Frontal cortex (tissue), 4 donors: ENCODE results near the gene GJC3. TPM values are rescaled to one million over a fixed set of nuclear protein-coding genes. Genes with fewer than 3 reads are reported as not detected.
A peak's percentile ranks its signal among the peaks of the same experiment; 100 is the strongest.
"Not testable (repeated sequence)": the region's sequence is repeated elsewhere in the genome, so short reads cannot be mapped to it uniquely, and the experiment has no call there.

ENCODE experiments used
- DNase-seq, 2 donors: peaks; one replicate each; pipeline ENCODE4 v3.0.0; 2012; ENCODE audit warnings: low spot score in 2 of 2
- FAIRE-seq: peaks from 2 replicates; lab custom pipeline; 2012; peaks lifted over from hg19 to GRCh38; lab: Jason Lieb, UNC
- total RNA-seq: library from RNA; depleted of rRNA; stranded (reverse); fragments of >200 nt; gene quantifications from one replicate; pipeline ENCODE4 v1.2.3, GENCODE V29; 2014
- donor health status: control.
- donor health status: control.
- donor health status: control.

Gene GJC3
- total RNA-seq, 1 donor from 2014 or later, result 0.41 TPM

DNA sequence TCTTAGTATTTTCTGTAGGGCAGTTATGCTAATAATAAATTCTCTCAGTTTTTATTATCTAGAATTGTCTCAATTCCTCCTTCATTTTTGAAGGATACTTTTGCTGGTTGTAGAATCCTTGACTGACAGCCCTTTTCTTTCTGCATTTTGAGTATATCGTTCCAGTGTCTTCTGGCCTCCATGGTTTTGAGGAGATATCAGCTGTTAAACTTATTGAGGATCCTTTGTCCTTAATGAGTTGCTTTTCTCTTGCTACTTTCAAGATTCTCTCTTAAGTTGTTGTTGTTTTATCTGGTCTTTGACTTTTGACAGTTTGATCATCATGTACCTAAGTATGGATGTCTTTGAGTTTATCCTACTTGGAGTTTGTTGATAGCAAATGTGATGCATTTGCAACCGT is 8.9 kb upstream of the GJC3 start:
- DNase-seq (no peak), FAIRE-seq (no peak)

DNA sequence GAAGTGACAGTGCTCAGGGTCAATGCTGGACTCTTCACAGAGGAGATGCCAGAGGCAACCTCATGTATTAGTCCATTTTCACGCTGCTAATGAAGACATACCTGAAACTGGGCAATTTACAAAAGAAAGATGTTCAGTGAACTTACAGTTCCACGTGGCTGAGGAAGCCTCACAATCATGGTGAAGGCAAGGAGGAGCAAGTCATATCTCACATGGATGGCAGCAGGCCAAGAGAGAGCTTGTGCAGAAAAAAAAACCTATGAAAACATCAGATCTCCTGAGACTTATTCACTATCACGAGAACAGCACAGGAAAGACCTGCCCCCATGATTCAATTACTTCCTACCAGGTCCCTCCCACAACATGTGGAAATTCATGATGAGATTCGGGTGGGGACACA is 5.6 kb upstream of the GJC3 start:
- FAIRE-seq, result not testable (repeated sequence)

DNA sequence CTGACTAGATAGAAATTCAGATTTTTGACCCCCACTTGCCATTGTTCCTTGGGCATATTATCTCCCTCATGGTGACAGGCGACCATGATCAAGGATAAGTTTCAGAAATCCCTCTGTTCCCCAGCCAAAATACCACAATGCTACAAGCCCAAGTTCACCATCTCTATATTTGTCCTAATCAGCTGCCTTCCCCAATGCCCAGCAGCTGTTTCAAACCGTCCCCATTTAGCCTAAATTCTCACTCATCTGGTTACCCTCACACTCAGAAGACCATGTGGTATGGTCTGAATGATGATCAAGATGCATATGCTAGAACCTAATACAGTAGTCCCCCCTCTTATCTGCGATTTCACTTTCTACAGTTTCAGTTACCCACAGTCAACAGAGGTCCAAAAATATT is 956 bp upstream of the GJC3 start:
- no peak for DNase-seq
- FAIRE-seq, result no peak

More for the DNA sequence above, 5.6 kb upstream of the GJC3 start:
- DNase-seq, result not testable (repeated sequence)

DNA sequence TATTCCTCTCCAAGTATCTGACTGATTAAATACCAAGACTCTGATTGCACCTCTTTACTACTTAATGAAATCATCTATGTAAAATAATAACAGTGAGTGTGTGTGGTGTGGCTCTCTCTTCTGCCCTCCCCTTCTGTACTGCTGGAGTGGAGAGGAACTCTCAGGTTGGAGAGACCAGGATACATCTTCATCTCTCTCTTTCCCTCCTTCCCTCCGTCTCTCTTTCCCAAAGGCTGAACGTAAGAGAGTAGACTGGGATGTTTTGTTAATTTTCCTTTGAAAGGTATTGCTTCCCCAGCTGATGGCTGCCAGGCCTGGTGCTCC is 272 bp upstream of the GJC3 start:
- DNase-seq (no peak), FAIRE-seq (no peak)

DNA sequence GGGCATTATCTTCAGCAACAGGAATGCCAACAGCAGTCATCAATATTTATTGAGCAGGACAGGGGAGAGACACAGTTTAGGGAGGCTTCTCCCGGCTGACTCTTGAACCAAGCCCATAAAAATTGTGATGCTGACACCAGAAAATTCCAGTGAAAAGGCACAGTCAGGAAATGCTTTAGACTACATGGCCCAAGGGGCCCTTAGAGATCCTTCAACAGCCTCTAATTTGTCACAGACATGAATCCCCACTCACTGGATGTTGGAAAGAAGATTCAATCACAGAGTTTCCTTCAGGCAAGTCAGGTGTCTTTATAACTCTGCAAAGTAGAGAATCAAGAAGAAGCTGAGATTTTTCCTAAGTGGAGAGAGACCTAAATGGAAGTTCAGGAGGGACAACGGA is 1.2 kb downstream of the GJC3 start:
- no peak for DNase-seq
- no peak for FAIRE-seq

DNA sequence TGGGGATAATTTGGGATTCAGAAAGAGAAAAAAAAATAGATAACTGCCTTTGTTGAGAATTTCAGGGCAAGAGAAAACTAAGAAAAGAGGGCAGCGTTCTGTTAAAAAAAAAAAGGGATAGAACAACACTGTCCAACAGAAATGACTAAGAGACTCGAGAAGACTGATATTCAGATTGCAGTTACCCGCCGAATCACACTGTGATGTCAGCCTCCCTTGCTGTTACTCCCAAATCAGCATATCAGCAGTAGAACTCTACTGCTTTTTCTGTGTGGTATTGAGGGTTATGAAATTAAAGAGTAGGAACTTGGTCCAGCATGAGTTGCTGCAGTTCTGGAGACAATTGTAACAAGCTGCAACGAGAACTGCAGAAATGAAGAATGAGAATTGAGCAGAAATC is 1.9 kb downstream of the GJC3 start:
- FAIRE-seq, result no peak
- no peak for DNase-seq

DNA sequence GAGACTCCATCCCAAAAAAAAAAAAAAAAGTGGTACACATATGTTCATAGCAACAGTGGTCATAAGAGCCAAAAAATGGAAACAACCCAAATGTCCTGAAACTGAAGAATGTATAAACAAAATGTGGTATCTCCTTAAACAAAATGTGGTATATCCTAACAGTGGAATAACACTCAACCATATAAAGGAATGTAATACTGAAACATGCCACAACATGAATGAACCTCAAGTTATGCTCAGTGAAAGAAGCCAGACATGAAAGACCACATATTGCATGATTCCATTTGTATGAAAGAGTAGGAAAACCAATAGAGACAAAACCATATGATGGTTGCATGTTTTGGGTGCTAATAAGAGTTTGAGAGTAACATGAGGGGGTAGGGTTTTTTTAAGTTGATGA is 3.1 kb downstream of the GJC3 start:
- DNase-seq (no peak), FAIRE-seq (no peak)

DNA sequence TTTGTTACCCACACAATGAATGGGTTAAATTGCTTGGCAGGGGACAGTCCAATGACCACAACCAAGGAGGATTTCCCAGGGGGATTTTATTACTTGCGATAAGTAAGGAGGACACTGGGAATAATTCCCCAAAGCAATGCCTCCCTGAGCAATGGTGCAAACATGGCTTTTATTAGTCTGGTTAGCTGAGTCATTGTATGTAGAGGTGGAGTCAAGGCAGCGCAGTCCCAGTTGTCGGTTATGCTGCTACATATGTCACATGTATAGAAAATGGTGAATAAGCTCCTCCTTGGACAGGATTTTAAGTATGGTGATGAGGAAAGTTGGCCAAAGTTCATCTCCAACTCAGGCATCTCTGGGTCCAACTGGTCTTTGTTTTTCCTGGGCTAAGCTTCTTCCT is 6.2 kb downstream of the GJC3 start:
- DNase-seq (no peak), FAIRE-seq (no peak)

DNA sequence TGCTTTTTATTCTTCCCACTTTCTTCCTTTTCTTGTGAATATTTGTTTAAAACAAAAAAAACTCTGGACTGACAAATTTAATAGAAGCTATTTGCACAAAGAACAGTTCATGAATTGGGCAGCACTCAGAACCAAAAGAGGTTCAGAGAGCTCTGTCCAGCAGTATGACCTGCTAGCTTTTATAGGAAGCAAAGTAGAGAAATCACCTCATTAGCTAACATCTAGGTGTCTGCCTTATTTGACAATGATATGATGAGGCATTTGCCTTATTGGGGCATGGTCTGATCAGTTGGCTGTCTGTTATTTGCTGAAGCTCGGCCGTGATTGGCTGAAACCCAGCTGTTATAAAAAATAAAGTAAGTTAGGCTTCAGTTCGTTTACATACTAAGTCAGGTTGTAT is 9.3 kb downstream of the GJC3 start:
- no peak for FAIRE-seq
- no peak for DNase-seq

DNA sequence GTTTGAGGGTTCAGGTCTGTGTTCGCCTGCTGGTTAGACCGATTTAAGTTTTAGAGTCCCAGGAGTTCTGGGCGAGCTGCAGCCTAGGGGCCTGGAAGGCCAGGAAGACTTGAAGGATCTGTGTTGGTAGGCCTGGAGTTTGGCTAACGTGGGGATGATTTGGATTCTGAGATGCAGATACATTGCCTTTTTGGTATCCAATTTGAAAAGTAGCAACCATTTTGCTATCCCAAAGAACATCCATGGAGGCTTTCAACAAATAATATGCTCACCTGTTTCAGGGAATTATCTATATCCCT is 9.7 kb downstream of the GJC3 start:
- DNase-seq, result no peak
- FAIRE-seq, result no peak

DNA sequence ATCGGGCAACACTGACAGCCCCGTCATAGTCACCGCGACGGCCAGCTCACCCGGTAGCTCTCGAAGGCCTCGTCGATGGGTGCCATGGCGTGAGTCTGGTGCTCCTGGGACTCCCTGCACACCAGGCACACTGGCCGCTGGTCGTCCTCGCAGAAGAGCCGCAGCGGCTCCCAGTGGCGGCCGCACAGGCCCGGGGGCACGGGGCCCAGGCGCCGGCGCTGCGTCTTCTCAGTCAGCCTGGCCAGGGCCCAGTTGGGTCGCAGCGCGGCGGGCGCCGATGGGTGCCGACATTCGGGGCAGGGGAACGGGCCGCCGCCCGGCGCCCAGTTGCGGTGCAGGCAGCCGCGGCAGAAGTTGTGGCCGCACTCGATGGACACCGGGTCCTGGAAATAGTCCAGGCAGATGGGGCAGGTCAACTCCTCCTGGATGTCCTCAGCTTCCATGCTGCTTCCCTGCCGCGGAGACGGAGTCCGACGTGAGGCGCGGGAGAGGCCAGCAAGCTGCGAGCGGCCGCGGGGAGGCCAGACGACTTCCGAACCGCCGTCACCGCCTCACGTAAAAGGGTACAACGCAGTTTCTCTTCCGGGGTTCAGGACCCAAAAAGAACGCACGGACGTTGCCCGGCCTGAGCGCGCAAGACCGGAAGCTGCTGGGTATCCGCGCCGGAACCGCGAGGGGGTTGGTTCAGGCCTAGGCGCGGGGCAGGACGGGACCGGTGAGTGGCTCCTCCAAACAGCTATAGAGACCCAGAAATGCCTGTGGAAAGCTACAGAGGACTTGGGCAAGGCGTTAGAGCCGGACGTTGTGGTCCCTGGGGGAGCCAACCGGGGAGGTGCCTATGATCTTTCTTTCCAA is 10.2 kb downstream of the GJC3 start, which contains the start of gene TRIM4:
TRIM4 (minus strand) TSS at position 572 of the 855 bp plus-strand sequence; CDS start at position 443, 129 bp downstream.
- DNase-seq (peak; percentile 88 to 90), FAIRE-seq (no peak)

DNA sequence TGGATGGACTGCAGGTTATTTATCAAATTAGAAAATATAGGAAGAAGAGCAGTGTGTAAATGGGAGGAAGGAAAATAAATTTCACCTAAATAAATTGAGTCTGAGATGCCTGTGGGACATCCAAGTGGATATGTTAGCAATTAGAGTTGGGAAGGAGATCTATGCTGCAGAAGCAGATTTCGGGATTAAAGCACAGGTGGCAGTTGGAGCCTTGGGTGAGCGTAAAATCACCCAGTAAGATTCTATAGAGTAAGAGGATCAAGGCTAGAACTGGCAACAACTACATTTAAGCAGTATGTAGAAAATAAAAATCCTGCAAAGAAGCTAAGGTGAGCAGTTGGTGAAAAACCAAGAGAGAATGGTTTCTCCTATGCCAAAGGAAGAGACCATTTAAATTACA is 18.4 kb downstream of the GJC3 start:
- DNase-seq (no peak), FAIRE-seq (no peak)

DNA sequence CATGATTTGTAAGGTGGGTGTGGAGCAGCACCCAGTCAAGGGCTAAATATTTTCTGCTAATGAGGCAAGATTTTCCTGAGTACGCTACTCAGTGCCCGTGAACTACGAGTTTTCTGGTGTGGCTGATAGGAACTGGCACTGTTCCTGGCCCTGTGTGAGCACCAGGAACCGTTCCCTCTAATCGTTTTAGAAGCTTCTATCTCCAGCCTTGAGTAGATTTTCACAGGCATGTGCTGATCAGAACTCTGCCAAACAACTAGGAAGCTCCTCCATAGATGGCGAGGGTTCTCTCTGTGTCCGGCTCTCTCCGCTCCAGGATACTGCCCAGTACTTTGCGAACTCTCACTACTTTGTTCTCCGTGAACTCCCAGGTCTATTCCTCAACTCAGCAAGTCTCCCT is 27.8 kb downstream of the GJC3 start:
- DNase-seq (no peak), FAIRE-seq (no peak)

DNA sequence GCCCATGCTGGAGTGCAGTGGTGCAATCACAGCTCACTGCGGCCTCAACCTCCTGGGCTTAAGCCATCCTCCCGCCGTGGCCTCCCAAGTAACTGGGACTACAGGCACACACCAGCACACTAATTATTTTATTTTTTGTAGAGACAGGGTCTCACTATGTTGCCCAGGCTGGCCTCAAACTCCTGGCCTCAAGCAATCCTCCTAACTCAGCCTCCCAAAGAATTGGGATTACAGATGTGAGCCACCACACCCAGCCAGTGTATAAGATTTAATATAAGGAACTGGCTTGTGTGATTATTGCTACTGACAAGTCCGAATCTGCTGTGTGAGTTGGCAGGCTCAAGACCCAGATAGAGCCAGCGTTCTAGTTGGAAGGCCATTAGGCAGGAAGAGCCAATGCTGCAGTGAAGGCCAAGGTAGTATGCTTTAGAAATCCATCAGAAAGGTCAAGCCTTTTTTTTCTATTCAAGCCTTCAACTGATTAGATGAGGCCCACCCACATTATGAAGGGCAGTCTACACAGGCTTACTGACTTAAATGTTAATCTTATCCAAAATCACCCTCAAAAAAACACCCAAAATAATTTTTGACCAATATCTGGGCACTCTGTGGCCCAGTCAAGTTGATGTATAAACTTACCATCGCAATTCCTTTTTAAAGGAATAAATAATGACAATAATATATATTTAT is 29.4 kb downstream of the GJC3 start:
- FAIRE-seq, result no peak

DNA sequence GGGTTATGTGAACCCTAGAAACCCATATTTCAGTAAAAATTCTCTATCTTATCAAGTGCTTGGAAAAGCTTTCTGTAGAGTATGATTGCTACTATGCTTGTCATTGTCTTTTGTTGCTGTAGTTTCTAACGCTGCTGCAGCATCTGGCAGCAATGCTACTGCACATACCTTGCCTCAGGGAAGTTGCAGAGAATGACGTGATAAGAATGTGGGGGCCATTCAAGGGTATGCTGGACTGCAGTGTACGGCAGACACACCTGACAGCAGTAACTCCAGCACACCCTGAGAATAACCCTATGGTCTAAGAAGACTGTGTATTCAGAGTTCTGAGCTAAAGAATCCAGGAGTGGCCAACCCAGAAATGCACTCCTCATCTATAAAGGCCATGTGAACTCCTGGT is 30.6 kb downstream of the GJC3 start:
- DNase-seq (no peak), FAIRE-seq (no peak)

More for the DNA sequence above, 29.4 kb downstream of the GJC3 start:
- DNase-seq, result no peak

DNA sequence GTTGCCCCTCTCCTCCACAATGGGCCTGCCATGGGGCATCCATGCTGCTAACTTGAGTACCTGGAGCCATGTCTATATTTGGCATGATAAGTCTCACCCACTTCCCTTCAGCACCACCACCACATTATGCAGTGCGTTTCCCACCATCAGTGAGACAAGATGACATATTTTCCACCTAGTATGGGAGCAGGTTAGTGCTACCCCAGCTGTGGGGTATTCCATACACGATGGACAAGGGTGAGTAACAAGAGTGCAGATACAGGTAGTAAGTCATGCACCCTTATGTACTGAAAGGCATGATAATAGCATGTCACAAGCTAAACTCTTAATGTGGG is 31.4 kb downstream of the GJC3 start:
- DNase-seq (no peak), FAIRE-seq (no peak)

DNA sequence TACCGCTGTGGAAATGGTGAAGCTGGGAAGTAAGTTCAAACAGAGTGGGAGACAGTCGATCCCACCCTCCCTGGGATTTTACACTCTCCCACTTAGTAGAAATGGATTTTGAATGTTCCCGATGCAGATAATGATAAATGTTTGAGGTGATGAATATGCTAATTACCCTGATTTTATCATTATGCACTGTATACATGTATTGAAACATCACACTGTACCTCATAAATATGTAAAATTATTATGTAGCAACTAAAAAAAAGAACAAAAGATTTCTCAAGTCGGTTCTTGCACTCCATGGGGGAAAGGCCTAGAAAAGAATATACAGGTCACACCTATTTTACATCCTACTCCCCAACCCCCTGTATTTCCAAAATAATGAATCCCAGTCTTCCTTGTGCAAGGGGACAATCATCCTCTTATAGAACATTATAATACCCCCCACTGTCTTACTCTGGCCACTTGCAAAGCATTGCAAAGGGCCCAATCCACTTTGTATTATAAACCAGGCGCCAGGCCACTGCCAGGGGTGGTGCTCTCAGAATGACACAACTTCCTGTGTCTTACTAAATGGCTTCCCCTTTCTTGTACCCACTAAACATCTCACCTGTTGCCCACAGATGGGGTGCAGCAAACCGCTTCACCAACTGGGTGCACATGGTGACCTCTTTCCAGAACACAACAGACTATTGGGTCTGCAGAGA is 31.9 kb downstream of the GJC3 start:
- DNase-seq, result no peak
- FAIRE-seq, result no peak

DNA sequence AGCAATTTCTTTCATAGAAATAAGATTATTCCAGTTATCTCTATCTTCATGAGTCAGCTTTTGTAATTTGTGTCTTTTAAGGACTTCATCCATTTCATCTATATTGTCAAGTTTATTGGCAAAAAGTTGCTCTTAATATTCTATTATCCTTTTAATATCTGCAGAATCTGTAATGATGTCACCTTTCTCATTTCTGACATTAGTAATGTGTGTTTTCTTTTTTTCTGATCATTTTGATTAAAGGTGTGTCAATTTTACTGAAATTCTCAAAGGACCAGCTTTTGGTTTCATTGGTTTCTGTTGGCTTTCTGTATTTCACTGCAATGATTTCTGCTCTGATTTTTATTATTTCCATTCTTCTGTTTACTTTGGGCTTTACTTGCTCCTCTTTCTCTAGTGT is 34.7 kb downstream of the GJC3 start:
- DNase-seq, result no peak
- no peak for FAIRE-seq

DNA sequence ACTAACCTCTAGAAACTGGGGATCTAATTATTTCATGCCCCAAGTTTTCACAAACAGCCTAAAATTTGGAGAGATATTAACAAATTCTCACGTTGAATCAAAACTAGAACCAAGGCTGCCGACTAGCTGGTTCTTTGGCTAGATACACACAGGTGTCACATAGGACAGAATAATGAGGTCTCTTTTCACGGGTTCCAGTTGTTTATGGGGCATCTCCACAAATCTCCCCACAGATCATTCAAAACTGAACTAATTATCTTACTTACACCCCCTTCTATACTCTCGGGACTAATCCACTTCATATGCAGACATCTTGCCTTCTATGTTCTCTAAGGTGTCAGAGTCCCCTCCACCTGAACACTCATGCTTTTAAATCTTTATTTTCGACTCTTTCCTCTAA is 36.1 kb downstream of the GJC3 start:
- no peak for DNase-seq
- no peak for FAIRE-seq

DNA sequence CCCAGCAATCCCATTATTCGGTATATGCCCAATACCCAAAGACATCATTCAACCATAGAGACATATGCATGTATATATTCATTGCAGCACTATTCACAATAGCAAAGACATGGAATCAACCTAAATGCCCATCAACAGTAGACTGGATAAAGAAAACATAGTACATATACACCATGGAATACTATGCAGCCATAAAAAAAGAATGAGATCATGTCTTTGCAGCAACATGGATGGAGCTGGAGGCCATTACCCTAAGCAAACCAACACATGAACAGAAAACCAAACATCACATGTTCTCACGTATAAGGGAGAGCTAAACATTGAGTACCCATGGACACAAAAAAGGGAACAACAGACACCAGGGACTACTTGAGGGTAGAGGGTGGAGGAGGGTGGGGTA is 39.1 kb downstream of the GJC3 start:
- FAIRE-seq, DNase-seq: not testable (repeated sequence)

DNA sequence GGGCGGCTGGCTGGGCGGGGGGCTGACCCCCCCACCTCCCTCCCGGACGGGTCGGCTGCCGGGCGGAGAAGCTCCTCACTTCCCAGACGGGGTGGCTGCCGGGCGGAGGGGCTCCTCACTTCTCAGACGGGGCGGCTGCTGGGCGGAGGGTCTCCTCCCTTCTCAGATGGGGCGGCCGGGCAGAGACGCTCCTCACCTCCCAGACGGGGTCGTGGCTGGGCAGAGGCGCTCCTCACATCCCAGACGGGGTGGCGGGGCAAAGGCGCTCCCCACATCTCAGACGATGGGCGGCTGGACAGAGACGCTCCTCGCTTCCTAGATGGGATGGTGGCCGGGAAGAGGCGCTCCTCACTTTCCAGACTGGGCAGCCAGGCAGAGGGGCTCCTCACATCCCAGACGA is 41.1 kb downstream of the GJC3 start:
- not testable (repeated sequence) for DNase-seq, FAIRE-seq
